Mucosa of descending colon (tissue), 3 donors: ENCODE results near the gene NAA60. TPM values are rescaled to one million over a fixed set of nuclear protein-coding genes. Genes with fewer than 3 reads are reported as not detected.

ENCODE experiments used
- ATAC-seq: fragments of 200-7000 bp; cut with Tn5 transposase; one replicate; pipeline ENCODE4 v1.9.1; 2020; ENCODE audit warnings: mild to moderate bottlenecking, moderate library complexity
- DNase-seq, 3 donors: peaks; one replicate each; pipeline ENCODE4 v3.0.0-alpha.2; 2020
- H3K36me3 ChIP-seq: fragments of 200-600 bp; one replicate; pipeline ENCODE4 v1.8.0; 2021; ENCODE audit warnings: low read depth, mild to moderate bottlenecking
- H3K4me1 ChIP-seq: fragments of 200-600 bp; one replicate; pipeline ENCODE4 v1.8.0; 2021; ENCODE audit warnings: low read depth, mild to moderate bottlenecking
- H3K4me3 ChIP-seq: fragments of 200-600 bp; one replicate; pipeline ENCODE4 v1.8.0; 2021; ENCODE audit warnings: mild to moderate bottlenecking
- H3K9me3 ChIP-seq: fragments of 200-600 bp; one replicate; pipeline ENCODE4 v1.8.0; 2021; ENCODE audit warnings: mild to moderate bottlenecking
- intact Hi-C, 2 donors: fragments of 100-400 bp; cut with DNase I in 1 of 2; cut with micrococcal nuclease in 1 of 2; formaldehyde crosslinking; loops; one replicate each; pipeline versions ENCODE4 v1.11.0 to v1.11.1; 2022; cut with DNase I, micrococcal nuclease
- total RNA-seq, 3 donors: library from RNA; stranded (reverse); fragmentation: NEBNext Ultra II Directional in 2 of 3; extraction: Animal tissue kit (Norgen Biotek cat#: 25700) in 2 of 3; gene quantifications; one replicate each; pipeline versions ENCODE4 v1.2.1 to v1.2.4, GENCODE V29; 2021 to 2023
- TF ChIP-seq, protein P1 (sequence below): fragments of 200-600 bp; IDR thresholded peaks from one replicate; pipeline ENCODE4 v1.8.0; 2022; ENCODE audit warnings: antibody characterized with exemption, mild to moderate bottlenecking
- donor health status: DM: no; HTN: no; CAD: no; lungs with moderate emphysema.
- donor health status: DM: no; HTN: no; CAD: no.
- donor health status: DM: no; HTN: yes; CAD: no.

NAA60 gene
- total RNA-seq, 3 donors from 2014 or later, result 72.2 to 94.7 (median 83.3) TPM

- TF ChIP-seq, protein P1, sequence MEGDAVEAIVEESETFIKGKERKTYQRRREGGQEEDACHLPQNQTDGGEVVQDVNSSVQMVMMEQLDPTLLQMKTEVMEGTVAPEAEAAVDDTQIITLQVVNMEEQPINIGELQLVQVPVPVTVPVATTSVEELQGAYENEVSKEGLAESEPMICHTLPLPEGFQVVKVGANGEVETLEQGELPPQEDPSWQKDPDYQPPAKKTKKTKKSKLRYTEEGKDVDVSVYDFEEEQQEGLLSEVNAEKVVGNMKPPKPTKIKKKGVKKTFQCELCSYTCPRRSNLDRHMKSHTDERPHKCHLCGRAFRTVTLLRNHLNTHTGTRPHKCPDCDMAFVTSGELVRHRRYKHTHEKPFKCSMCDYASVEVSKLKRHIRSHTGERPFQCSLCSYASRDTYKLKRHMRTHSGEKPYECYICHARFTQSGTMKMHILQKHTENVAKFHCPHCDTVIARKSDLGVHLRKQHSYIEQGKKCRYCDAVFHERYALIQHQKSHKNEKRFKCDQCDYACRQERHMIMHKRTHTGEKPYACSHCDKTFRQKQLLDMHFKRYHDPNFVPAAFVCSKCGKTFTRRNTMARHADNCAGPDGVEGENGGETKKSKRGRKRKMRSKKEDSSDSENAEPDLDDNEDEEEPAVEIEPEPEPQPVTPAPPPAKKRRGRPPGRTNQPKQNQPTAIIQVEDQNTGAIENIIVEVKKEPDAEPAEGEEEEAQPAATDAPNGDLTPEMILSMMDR, result no peak
Observed at GRCh38 chr16:3511286-3512180, 68.1 kb downstream of the NAA60 start.

GRCh38 chr16:3513892-3514583, 70.6 kb downstream of the NAA60 start:
- intact Hi-C loops, result no loop called here
- ATAC-seq (no peak), DNase-seq (no peak)
- no peak overlapping the region for H3K4me3 ChIP-seq
- H3K4me1 ChIP-seq, result no peaks in the 10 kb centered on the region
- no peaks in the 10 kb centered on the region for H3K9me3 ChIP-seq
- no peaks in the 10 kb centered on the region for H3K36me3 ChIP-seq
- TF ChIP-seq, protein P1, result no peak

More at GRCh38 chr16:3511286-3512180, 68.1 kb downstream of the NAA60 start:
- ATAC-seq (no peak), DNase-seq (no peak)
- Histone ChIP-seq H3K4me3 (no peak overlapping the region), H3K36me3 (no peaks in the 10 kb centered on the region), H3K9me3 (no peaks in the 10 kb centered on the region), H3K4me1 (no peaks in the 10 kb centered on the region)
- intact Hi-C loops, result no loop called here

DNA sequence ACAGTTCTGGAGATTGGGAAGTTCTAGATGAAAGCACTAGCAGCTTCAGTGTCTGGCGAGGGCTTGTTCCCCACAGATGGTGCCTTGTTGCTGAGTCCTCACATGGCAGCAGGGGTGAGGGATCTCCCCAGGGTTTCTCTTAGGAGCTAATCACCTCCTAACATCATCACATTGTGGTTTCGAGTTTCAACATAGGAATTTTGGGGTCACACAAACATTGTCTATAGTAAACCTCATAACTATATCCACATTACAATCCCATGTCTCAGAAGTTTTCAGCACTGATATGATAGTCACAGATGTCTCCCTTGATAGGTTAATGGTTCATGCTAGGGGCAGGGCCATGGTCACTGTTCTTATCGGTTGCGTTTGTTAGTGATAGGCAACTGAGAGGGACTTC, 71.1 kb downstream of the NAA60 start:
- no peaks in the 10 kb centered on the region for H3K36me3 ChIP-seq

GRCh38 chr16:3515897-3516296, 72.4 kb downstream of the NAA60 start:
- Histone ChIP-seq H3K4me1 (no peaks in the 10 kb centered on the region), H3K36me3 (no peaks in the 10 kb centered on the region), H3K9me3 (no peaks in the 10 kb centered on the region), H3K4me3 (no peak overlapping the region)
- TF ChIP-seq, protein P1, result no peak
- no peak for ATAC-seq
- intact Hi-C loops, result no loop called here
- no peak for DNase-seq

More for the DNA sequence above, 71.1 kb downstream of the NAA60 start:
- H3K4me1 ChIP-seq, result no peaks in the 10 kb centered on the region
- no peaks in the 10 kb centered on the region for H3K9me3 ChIP-seq
- H3K4me3 ChIP-seq, result no peak overlapping the region
- DNase-seq (no peak), ATAC-seq (no peak)
- intact Hi-C loops, result no loop called here
- TF ChIP-seq, protein P1, result no peak

DNA sequence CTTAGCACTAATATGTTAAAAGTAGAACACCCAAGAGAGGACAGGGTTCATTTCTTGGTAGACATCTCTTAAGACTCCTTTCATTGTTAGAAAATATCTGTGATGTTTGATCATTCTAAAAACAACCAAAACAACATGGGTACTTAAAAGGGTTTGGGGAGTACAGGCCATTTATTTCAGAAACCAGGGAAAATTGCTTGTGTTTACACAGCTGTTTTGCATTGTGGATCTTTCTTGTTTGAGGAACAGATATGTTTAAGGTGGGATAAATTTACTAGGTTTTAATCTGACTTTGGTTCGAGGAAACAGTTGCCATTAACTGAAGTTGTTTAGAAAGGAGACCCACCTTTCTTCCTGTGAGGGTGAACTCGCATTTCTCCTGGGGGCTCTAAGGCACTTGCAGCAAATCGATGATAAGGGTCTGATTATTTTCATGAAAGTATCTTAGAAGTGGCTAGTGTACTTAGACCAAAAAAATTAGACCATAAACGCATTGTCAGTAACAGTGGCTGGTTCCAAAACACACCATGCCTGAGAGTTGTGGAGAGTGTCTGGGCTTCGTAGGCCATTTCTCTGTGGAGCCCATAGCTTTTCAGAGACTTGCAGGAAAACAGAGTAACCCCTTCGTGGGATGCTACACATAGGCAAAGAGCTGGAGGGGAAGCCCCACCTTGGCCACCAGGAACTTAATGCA, 75.0 kb downstream of the NAA60 start:
- TF ChIP-seq, protein P1, result no peak
- Histone ChIP-seq H3K4me3 (no peak overlapping the region), H3K9me3 (no peaks in the 10 kb centered on the region), H3K4me1 (no peaks in the 10 kb centered on the region), H3K36me3 (no peaks in the 10 kb centered on the region)
- intact Hi-C loops, result no loop called here
- no peak for DNase-seq
- no peak for ATAC-seq
